K562 (cell line): Measurements from ENCODE around the gene PDE11A. TPM values are rescaled to one million over a fixed set of nuclear protein-coding genes. Genes with fewer than 3 reads are reported as not detected.
A peak's percentile ranks its signal among the peaks of the same experiment; 100 is the strongest.

Experiments used
- CBFA2T2 ChIP-seq: fragments of 450-650 bp; conservative IDR thresholded peaks from 2 replicates; pipeline ENCODE4 v1.6.1; 2017; ENCODE audit warnings: mild to moderate bottlenecking
- CBX1 ChIP-seq: sonication (generic); IDR thresholded peaks from 2 replicates; pipeline ENCODE4 v1.6.1; 2016; ENCODE audit warnings: antibody characterized with exemption, low read depth, mild to moderate bottlenecking
- CEBPG ChIP-seq, 3 experiments: fragments of 200-800 bp in 1 of 3; sonication (Bioruptor generic) in 1 of 3; sonication (generic) in 1 of 3; formaldehyde crosslinking in 1 of 3; IDR thresholded peaks in 2 of 3; conservative IDR thresholded peaks in 1 of 3; 2 replicates each; pipeline versions ENCODE4 v1.6.1 to v1.8.0; 2016 to 2022; ENCODE audit warnings: missing compliant biosample characterization in 2 of 3, missing genetic modification characterization in 2 of 3, mild to moderate bottlenecking in 1 of 3, missing genetic modification reagents in 1 of 3
- CSDE1 ChIP-seq, 2 experiments: fragments of 450-650 bp; IDR thresholded peaks; 2 replicates each; pipeline ENCODE4 v1.6.1; 2016; ENCODE audit warnings: mild to moderate bottlenecking in 1 of 2
- DACH1 ChIP-seq: fragments of 450-650 bp; IDR thresholded peaks from 2 replicates; pipeline ENCODE4 v1.6.1; 2018; ENCODE audit not compliant: partially characterized antibody
- ESRRA ChIP-seq: fragments of 450-650 bp; IDR thresholded peaks from 2 replicates; pipeline ENCODE4 v1.6.1; 2014; ENCODE audit warnings: low read depth, mild to moderate bottlenecking, moderate library complexity, borderline replicate concordance
- HEY1 ChIP-seq: fragments of 250-450 bp; sonication (Bioruptor Pico); IDR thresholded peaks from 2 replicates; pipeline ENCODE4 v1.5.0; 2020; ENCODE audit warnings: mild to moderate bottlenecking, moderate library complexity, borderline replicate concordance
- HOMEZ ChIP-seq: fragments of 250-450 bp; sonication (Bioruptor Pico); IDR thresholded peaks from 2 replicates; pipeline ENCODE4 v1.4.0; 2020; ENCODE audit warnings: mild to moderate bottlenecking, moderate library complexity
- JUN ChIP-seq, 2 experiments: sonication (generic) in 1 of 2; formaldehyde crosslinking in 1 of 2; IDR thresholded peaks; 2 replicates each; pipeline versions ENCODE4 v1.6.1 to v1.8.0; 2012 to 2022; ENCODE audit warnings: borderline replicate concordance in 2 of 2, mild to moderate bottlenecking in 2 of 2, improper control_type of control experiment in 1 of 2, low read depth in 1 of 2, low read length in 1 of 2, missing genetic modification reagents in 1 of 2
- LCOR ChIP-seq: sonication (generic); formaldehyde crosslinking; IDR thresholded peaks from 2 replicates; pipeline ENCODE4 v1.8.0; 2022; ENCODE audit warnings: mild to moderate bottlenecking, missing genetic modification reagents
- MCM5 ChIP-seq: fragments of 450-650 bp; IDR thresholded peaks from 2 replicates; pipeline ENCODE4 v1.6.1; 2016; ENCODE audit warnings: low read depth
- SMAD1 ChIP-seq: fragments of 150-350 bp; IDR thresholded peaks from 2 replicates; pipeline ENCODE4 v1.6.1; 2014; ENCODE audit warnings: low read length, low read depth; ENCODE audit not compliant: partially characterized antibody
- SMARCE1 ChIP-seq: fragments of 450-650 bp; IDR thresholded peaks from 2 replicates; pipeline ENCODE4 v1.7.1; 2016; ENCODE audit warnings: mild to moderate bottlenecking
- SNAPC5 ChIP-seq: fragments of 250-450 bp; sonication (Bioruptor Pico); IDR thresholded peaks from 2 replicates; pipeline ENCODE4 v1.8.0; 2021; ENCODE audit warnings: moderate library complexity, mild to moderate bottlenecking, inconsistent platforms
- TAF1 ChIP-seq: IDR thresholded peaks from 2 replicates; pipeline ENCODE4 v1.6.1; 2011; ENCODE audit warnings: mild to moderate bottlenecking, low read length, moderate library complexity; ENCODE audit not compliant: insufficient read depth, control insufficient read depth, severe bottlenecking; ENCODE audit errors: extremely low read depth
- ZBTB1 ChIP-seq: sonication (generic); formaldehyde crosslinking; IDR thresholded peaks from 2 replicates; pipeline ENCODE4 v1.8.1; 2023; ENCODE audit warnings: missing genetic modification reagents, low read depth, mild to moderate bottlenecking, borderline replicate concordance
- ZBTB34 ChIP-seq: fragments of 250-450 bp; sonication (Bioruptor Pico); IDR thresholded peaks from 2 replicates; pipeline ENCODE4 v1.8.0; 2021; ENCODE audit warnings: mild to moderate bottlenecking, moderate library complexity
- ZBTB7A ChIP-seq: IDR thresholded peaks from 2 replicates; pipeline ENCODE4 v1.6.1; 2011; ENCODE audit warnings: low read depth, mild to moderate bottlenecking, low read length, moderate library complexity, borderline replicate concordance; ENCODE audit not compliant: control insufficient read depth
- ZKSCAN8 ChIP-seq: fragments of 200-800 bp; sonication (Bioruptor generic); IDR thresholded peaks from 2 replicates; pipeline ENCODE4 v1.6.1; 2016; ENCODE audit warnings: missing genetic modification characterization, missing compliant biosample characterization
- polyA plus RNA-seq, 8 experiments: library from polyadenylated mRNA; depleted of rRNA in 4 of 8; stranded (reverse) in 5 of 8; unstranded in 3 of 8; fragments of >200 nt; fragmentation: Nextera tagmentation in 2 of 8; fragmentation: Illumina TruSeq in 1 of 8; extraction: Ambion mirVana in 2 of 8; extraction: Trizol in 1 of 8; gene quantifications; 2 replicates each; pipeline versions ENCODE4 v1.2.1 to v1.2.3, GENCODE V29; 2011 to 2014; ENCODE audit warnings: inconsistent platforms in 1 of 8, missing spikeins in 1 of 8
- total RNA-seq, 7 experiments: library from RNA; depleted of rRNA in 6 of 7; stranded (reverse); fragments of >200 nt in 6 of 7; fragmentation: Illumina TruSeq in 2 of 7; extraction: Trizol in 2 of 7; gene quantifications; 2 replicates each; pipeline versions ENCODE4 v1.2.1 to v1.2.3, GENCODE V29; 2011 to 2021; ENCODE audit warnings: low replicate concordance in 1 of 7

Gene PDE11A
- total and polyA plus RNA-seq, 9 of the 15 experiments (the other 6 are each of a cell fraction or from before 2014, with no cell fraction given), result 3.2 to 22.1 (median 5.7) TPM

- no peak for TF ChIP-seq ZBTB34
- TF ChIP-seq JUN (IDR thresholded peaks at IDR 0.05; ENCODE audit: borderline replicate concordance, low read depth, low read length), result no peak
- TF ChIP-seq JUN (CRISPR knock-in tag; IDR thresholded peaks at IDR 0.05; ENCODE audit: borderline replicate concordance), result no peak
- peak; percentile 72; the same call in 1 of the 2 replicates for TF ChIP-seq LCOR
- TF ChIP-seq ZKSCAN8 (CRISPR knock-in tag), result no peak; the same call in 1 of the 2 replicates
- TF ChIP-seq SNAPC5, result no peak
- no peak for TF ChIP-seq ZBTB7A
- TF ChIP-seq CBX1, result no peak
- TF ChIP-seq HEY1, result peak; percentile 65; the same call in 1 of the 2 replicates
- TF ChIP-seq ZBTB1 (CRISPR knock-in tag), result 0 out of 2 replicates have a peak, but pooled peaks have one; percentile 21
- TF ChIP-seq HOMEZ (CRISPR knock-in tag), result no peak
- TF ChIP-seq CBFA2T2, result peak; percentile 96
- TF ChIP-seq SMAD1, result no peak
- TF ChIP-seq CEBPG (CRISPR knock-in tag; IDR thresholded peaks at IDR 0.05), result no peak
- no peak for TF ChIP-seq CEBPG (tag; conservative IDR thresholded peaks at IDR 0.05 in 1 of 2, IDR thresholded peaks at IDR 0.05 in 1 of 2)
- no peak for TF ChIP-seq MCM5
- TF ChIP-seq TAF1, result no peak
- TF ChIP-seq SMARCE1, result peak; percentile 60; the same call in 1 of the 2 replicates
- TF ChIP-seq CSDE1 (IDR thresholded peaks at IDR 0.05), result no peak
- no peak; the same call in 1 of the 2 replicates for TF ChIP-seq ESRRA
- peak; percentile 48 for TF ChIP-seq DACH1
Observed at GRCh38 chr2:177639262-177639914, 433.2 kb downstream of the PDE11A start (continued).
